Suprapubic skin (tissue), 4 donors: ENCODE data around the gene CCNL1. TPM values are rescaled to one million over a fixed set of nuclear protein-coding genes. Genes with fewer than 3 reads are reported as not detected.

ENCODE experiments used
- DNase-seq, 2 donors: peaks; one replicate each; pipeline ENCODE4 v3.0.0-alpha.2; 2019; ENCODE audit warnings: low spot score in 2 of 2
- H3K27ac ChIP-seq: fragments of 200-600 bp; sonication (generic); one replicate; pipeline ENCODE4 v1.5.1; 2019
- H3K27me3 ChIP-seq: fragments of 200-600 bp; sonication (generic); one replicate; pipeline ENCODE4 v1.5.1; 2019
- H3K36me3 ChIP-seq: fragments of 200-600 bp; sonication (generic); one replicate; pipeline ENCODE4 v1.5.1; 2019
- H3K4me1 ChIP-seq: fragments of 200-600 bp; sonication (generic); one replicate; pipeline ENCODE4 v1.5.1; 2019
- H3K4me3 ChIP-seq: fragments of 200-600 bp; sonication (generic); one replicate; pipeline ENCODE4 v1.5.1; 2019; ENCODE audit warnings: mild to moderate bottlenecking
- H3K9me3 ChIP-seq: fragments of 200-600 bp; sonication (generic); one replicate; pipeline ENCODE4 v1.5.1; 2019
- CTCF ChIP-seq, 2 donors: fragments of 200-600 bp in 1 of 2; fragments of 450-650 bp in 1 of 2; sonication (generic) in 1 of 2; IDR thresholded peaks; one replicate each; pipeline ENCODE4 v1.5.1; 2016 to 2019; ENCODE audit warnings: antibody characterized with exemption in 2 of 2, mild to moderate bottlenecking in 1 of 2, moderate library complexity in 1 of 2
- EP300 ChIP-seq: sonication (generic); formaldehyde crosslinking; IDR thresholded peaks from one replicate; pipeline ENCODE4 v1.6.1; 2017; ENCODE audit warnings: antibody characterized with exemption
- POLR2A ChIP-seq, 2 donors: fragments of 450-650 bp; IDR thresholded peaks; one replicate each; pipeline ENCODE4 v1.6.1; 2017; ENCODE audit warnings: antibody characterized with exemption in 2 of 2, mild to moderate bottlenecking in 2 of 2, moderate library complexity in 2 of 2
- POLR2AphosphoS5 ChIP-seq, 3 donors: sonication (generic); formaldehyde crosslinking; IDR thresholded peaks; one replicate each; pipeline ENCODE4 v1.6.1; 2017; ENCODE audit warnings: antibody characterized with exemption in 3 of 3
- WGBS: methylation state at CpG from one replicate; pipeline ENCODE4 v1.1.5; 2018; 5-methylcytosine and 5-hydroxymethylcytosine counted together
- total RNA-seq, 4 donors: library from RNA; depleted of rRNA; stranded (reverse); fragments of >200 nt; gene quantifications; one replicate each; pipeline ENCODE4 v1.1.0, GENCODE V29; 2016

The CCNL1 gene
- total RNA-seq, 4 donors from 2014 or later = 203 to 665 (median 246) TPM

GRCh38 chr3:157126365-157126764, 33.6 kb downstream of the CCNL1 start:
- Histone ChIP-seq H3K27me3 (no peaks in the 10 kb centered on the region), H3K36me3 (no peaks in the 10 kb centered on the region), H3K4me3 (no peak overlapping the region), H3K27ac (no peak overlapping the region), H3K9me3 (no peaks in the 10 kb centered on the region), H3K4me1 (peaks cover 28% of the 10 kb centered on the region)
- 97% methylated on average over 1 of the region's 1 CpG for WGBS
- TF ChIP-seq POLR2AphosphoS5 (IDR thresholded peaks at IDR 0.05) = no peak
- TF ChIP-seq POLR2A (IDR thresholded peaks at IDR 0.05) = no peak
- no peak for DNase-seq

GRCh38 chr3:157125101-157125500, 34.8 kb downstream of the CCNL1 start:
- Histone ChIP-seq H3K27me3 (peaks cover 4% of the 10 kb centered on the region), H3K9me3 (no peaks in the 10 kb centered on the region), H3K4me1 (peaks cover 16% of the 10 kb centered on the region), H3K4me3 (no peak overlapping the region), H3K27ac (no peak overlapping the region), H3K36me3 (no peaks in the 10 kb centered on the region)
- DNase-seq = no peak
- no peak for TF ChIP-seq POLR2AphosphoS5 (IDR thresholded peaks at IDR 0.05)
- no peak for TF ChIP-seq EP300
- TF ChIP-seq POLR2A (IDR thresholded peaks at IDR 0.05) = no peak
- TF ChIP-seq CTCF (IDR thresholded peaks at IDR 0.05) = no peak

- H3K9me3 ChIP-seq = no peaks in the 10 kb centered on the region
- no peak for DNase-seq
- H3K27me3 ChIP-seq = peaks cover 4% of the 10 kb centered on the region
- H3K27ac ChIP-seq = no peak overlapping the region
- H3K4me1 ChIP-seq = peaks cover 2% of the 10 kb centered on the region
- H3K4me3 ChIP-seq = no peak overlapping the region
- H3K36me3 ChIP-seq = no peaks in the 10 kb centered on the region
- TF ChIP-seq POLR2AphosphoS5 (IDR thresholded peaks at IDR 0.05) = no peak
Measured at GRCh38 chr3:157123621-157124020, 36.3 kb downstream of the CCNL1 start.

GRCh38 chr3:157122832-157123427, 37.0 kb downstream of the CCNL1 start:
- Histone ChIP-seq H3K4me3 (no peak overlapping the region), H3K4me1 (no peaks in the 10 kb centered on the region), H3K9me3 (no peaks in the 10 kb centered on the region), H3K27ac (no peak overlapping the region), H3K36me3 (no peaks in the 10 kb centered on the region), H3K27me3 (peaks cover 4% of the 10 kb centered on the region)
- WGBS = 83% methylated on average over 3 of the region's 3 CpGs
- TF ChIP-seq CTCF (IDR thresholded peaks at IDR 0.05) (no peak), POLR2A (IDR thresholded peaks at IDR 0.05) (no peak), EP300 (no peak), POLR2AphosphoS5 (IDR thresholded peaks at IDR 0.05) (no peak)
- no peak for DNase-seq

GRCh38 chr3:157122116-157122515, 37.8 kb downstream of the CCNL1 start:
- H3K27me3 ChIP-seq = peaks cover 4% of the 10 kb centered on the region
- no peak overlapping the region for H3K27ac ChIP-seq
- H3K36me3 ChIP-seq = no peaks in the 10 kb centered on the region
- no peak for DNase-seq
- H3K4me3 ChIP-seq = no peak overlapping the region
- no peaks in the 10 kb centered on the region for H3K4me1 ChIP-seq
- no peaks in the 10 kb centered on the region for H3K9me3 ChIP-seq
- WGBS = 50% methylated on average over 2 of the region's 2 CpGs
- TF ChIP-seq POLR2AphosphoS5 (IDR thresholded peaks at IDR 0.05) (no peak), CTCF (IDR thresholded peaks at IDR 0.05) (no peak), EP300 (no peak), POLR2A (IDR thresholded peaks at IDR 0.05) (no peak)

GRCh38 chr3:157121522-157121921, 38.4 kb downstream of the CCNL1 start:
- no peaks in the 10 kb centered on the region for H3K4me1 ChIP-seq
- H3K9me3 ChIP-seq = no peaks in the 10 kb centered on the region
- H3K27ac ChIP-seq = no peak overlapping the region
- 80% methylated on average over 1 of the region's 1 CpG for WGBS
- H3K36me3 ChIP-seq = no peaks in the 10 kb centered on the region
- H3K27me3 ChIP-seq = peaks cover 4% of the 10 kb centered on the region
- H3K4me3 ChIP-seq = no peak overlapping the region
- TF ChIP-seq EP300 (no peak), POLR2A (IDR thresholded peaks at IDR 0.05) (no peak), POLR2AphosphoS5 (IDR thresholded peaks at IDR 0.05) (no peak), CTCF (IDR thresholded peaks at IDR 0.05) (no peak)
- DNase-seq = no peak
